PC-9 (cell line): ENCODE data around the gene CCDC141. TPM values are rescaled to one million over a fixed set of nuclear protein-coding genes. Genes with fewer than 3 reads are reported as not detected.
A peak's percentile ranks its signal among the peaks of the same experiment; 100 is the strongest.

Source experiments
- BruUV-seq: library from RNA; stranded (reverse); fragments of 400-500 nt; replicated peaks from 2 replicates; lab custom pipeline; 2021; lab: Mats Ljungman, UMichigan
- CTCF ChIA-PET: fragments of 300-600 bp; sonication (Branson Sonifier 250); formaldehyde crosslinking; loops from one replicate; lab custom pipeline; 2022; ENCODE audit warnings: antibody characterized with exemption; lab: Charles Lee
- POLR2A ChIA-PET: fragments of 300-600 bp; sonication (Branson Sonifier 250); formaldehyde crosslinking; loops from one replicate; lab custom pipeline; 2022; ENCODE audit warnings: antibody characterized with exemption; ENCODE audit not compliant: unreplicated experiment; lab: Charles Lee
- DNase-seq, 2 experiments: peaks; one replicate each; pipeline versions ENCODE4 v3.0.0 to v3.0.0-alpha.2; 2015 to 2022; ENCODE audit warnings: mixed read lengths in 1 of 2
- H2AFZ ChIP-seq: fragments of 200-600 bp; sonication (generic); 2 replicates; pipeline ENCODE4 v1.8.1; 2017; ENCODE audit warnings: antibody characterized with exemption
- H3F3A ChIP-seq: fragments of 200-600 bp; sonication (generic); 2 replicates; pipeline ENCODE4 v1.8.1; 2017; ENCODE audit warnings: antibody characterized with exemption, mild to moderate bottlenecking, low read depth; ENCODE audit not compliant: insufficient read depth
- H3K27ac ChIP-seq: fragments of 200-600 bp; sonication (generic); 2 replicates; pipeline ENCODE4 v1.6.1; 2016; ENCODE audit warnings: mixed run types
- H3K27me3 ChIP-seq: fragments of 200-600 bp; sonication (generic); 2 replicates; pipeline ENCODE4 v1.6.1; 2016; ENCODE audit warnings: low read depth, mixed run types; ENCODE audit not compliant: insufficient read depth
- H3K36me3 ChIP-seq: fragments of 200-600 bp; sonication (generic); 2 replicates; pipeline ENCODE4 v1.6.1; 2016; ENCODE audit warnings: low read depth, mixed run types
- H3K4me1 ChIP-seq: fragments of 200-600 bp; sonication (generic); replicated peaks from 2 replicates; pipeline ENCODE4 v1.6.1; 2016; ENCODE audit warnings: mixed run types; ENCODE audit not compliant: insufficient read depth
- H3K4me2 ChIP-seq: fragments of 200-600 bp; sonication (generic); 2 replicates; pipeline ENCODE4 v1.6.1; 2017; ENCODE audit warnings: mixed run types
- H3K4me3 ChIP-seq: fragments of 200-600 bp; sonication (generic); 2 replicates; pipeline ENCODE4 v1.6.1; 2016; ENCODE audit warnings: mixed run types
- H3K79me2 ChIP-seq: fragments of 200-600 bp; sonication (generic); 2 replicates; pipeline ENCODE4 v1.6.1; 2017; ENCODE audit warnings: low read depth, mixed run types
- H3K9me2 ChIP-seq: fragments of 200-600 bp; sonication (generic); 2 replicates; pipeline ENCODE4 v1.8.1; 2017; ENCODE audit warnings: mild to moderate bottlenecking; ENCODE audit not compliant: insufficient read depth
- H3K9me3 ChIP-seq: fragments of 200-600 bp; sonication (generic); 2 replicates; pipeline ENCODE4 v1.8.1; 2016; ENCODE audit warnings: low read depth; ENCODE audit not compliant: insufficient read depth
- H4K20me1 ChIP-seq: fragments of 200-600 bp; sonication (generic); 2 replicates; pipeline ENCODE4 v1.8.1; 2017; ENCODE audit not compliant: insufficient read depth
- CTCF ChIP-seq: fragments of 200-600 bp; sonication (generic); conservative IDR thresholded peaks from 2 replicates; pipeline ENCODE4 v1.6.1; 2017; ENCODE audit warnings: mixed run types, antibody characterized with exemption, mild to moderate bottlenecking, moderate library complexity
- EZH2 ChIP-seq: fragments of 200-600 bp; sonication (generic); IDR thresholded peaks from 2 replicates; pipeline ENCODE4 v1.8.0; 2017; ENCODE audit warnings: antibody characterized with exemption, low read depth
- intact Hi-C: fragments of 100-400 bp; cut with micrococcal nuclease; formaldehyde crosslinking; loops from one replicate; pipeline ENCODE4 v1.10.0; 2022; ENCODE audit not compliant: unreplicated experiment
- total RNA-seq: library from RNA; stranded (reverse); gene quantifications from 2 replicates; pipeline ENCODE4 v1.2.3, GENCODE V29; 2021

Gene CCDC141
- total RNA-seq, 1 experiment from 2014 or later: not detected

DNA sequence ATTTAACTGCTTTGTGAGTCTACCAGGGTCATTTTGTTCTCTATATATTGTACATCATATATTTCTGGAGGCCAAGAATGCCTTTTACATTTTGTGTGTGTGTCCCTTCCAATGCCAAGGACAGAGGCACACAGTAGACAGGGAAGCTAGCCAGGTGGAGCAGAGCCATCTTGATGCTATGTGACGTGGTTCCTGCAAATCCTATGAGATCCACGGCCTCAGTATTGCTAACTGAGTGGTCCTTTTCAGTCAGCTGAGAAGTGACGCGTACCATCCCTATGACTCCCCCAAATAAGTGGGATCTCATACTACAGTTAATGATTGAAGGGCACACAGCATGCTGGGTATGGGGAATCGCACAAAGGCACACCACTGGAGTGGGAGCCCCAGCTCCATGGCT, 27.3 kb downstream of the CCDC141 start:
- POLR2A ChIA-PET: interaction anchor here (0.5 kb wide), 1 partner anchor 572 kb away, joined by 4 read pairs; the partner anchor contains the start of genes PJVK and PRKRA
- Histone ChIP-seq H3K36me3 (no peaks in the 10 kb centered on the region), H3K4me3 (no peak overlapping the region), H3K27ac (no peak overlapping the region), H3K4me2 (no peak overlapping the region), H3K9me2 (0 out of 2 replicates have a peak, but pooled peaks cover 2% of the 10 kb centered on the region), H2AFZ (peak overlapping the region; percentile 14), H3K9me3 (no peaks in the 10 kb centered on the region; the same call in 1 of the 2 replicates), H3F3A (no peaks in the 10 kb centered on the region), H4K20me1 (no peaks in the 10 kb centered on the region), H3K79me2 (no peaks in the 10 kb centered on the region), H3K4me1 (no peaks in the 10 kb centered on the region), H3K27me3 (no peaks in the 10 kb centered on the region)
- no TSS peak for BruUV-seq
- intact Hi-C loops: no loop called here
- CTCF ChIA-PET: no interaction called here
- DNase-seq: no peak
- TF ChIP-seq CTCF: no peak
- TF ChIP-seq EZH2: no peak

- H3F3A ChIP-seq: no peaks in the 10 kb centered on the region
- no peaks in the 10 kb centered on the region for H3K36me3 ChIP-seq
- no peak overlapping the region for H2AFZ ChIP-seq
- intact Hi-C loops: no loop called here
- no peaks in the 10 kb centered on the region for H3K27me3 ChIP-seq
- no peak overlapping the region for H3K27ac ChIP-seq
- no peak for TF ChIP-seq CTCF
- TF ChIP-seq EZH2: no peak
- H3K9me3 ChIP-seq: no peaks in the 10 kb centered on the region; the same call in 1 of the 2 replicates
- BruUV-seq: no TSS peak
- H3K9me2 ChIP-seq: 0 out of 2 replicates have a peak, but pooled peaks cover 2% of the 10 kb centered on the region
- no peak for DNase-seq
- H4K20me1 ChIP-seq: no peaks in the 10 kb centered on the region
- H3K4me2 ChIP-seq: no peak overlapping the region
- ChIA-PET POLR2A (no interaction called here), CTCF (no interaction called here)
- no peaks in the 10 kb centered on the region for H3K4me1 ChIP-seq
- H3K4me3 ChIP-seq: no peak overlapping the region
- no peaks in the 10 kb centered on the region for H3K79me2 ChIP-seq
Observed at GRCh38 chr2:179021258-179021657, 28.7 kb downstream of the CCDC141 start.

GRCh38 chr2:179020156-179020750, 29.7 kb downstream of the CCDC141 start:
- intact Hi-C loops: no loop called here
- TF ChIP-seq EZH2 (no peak), CTCF (peak; percentile 81)
- Histone ChIP-seq H3F3A (no peaks in the 10 kb centered on the region), H3K27ac (no peak overlapping the region), H2AFZ (no peak overlapping the region), H3K27me3 (no peaks in the 10 kb centered on the region), H3K79me2 (no peaks in the 10 kb centered on the region), H3K36me3 (no peaks in the 10 kb centered on the region), H3K4me1 (no peaks in the 10 kb centered on the region), H3K9me2 (0 out of 2 replicates have a peak, but pooled peaks cover 2% of the 10 kb centered on the region), H3K9me3 (no peaks in the 10 kb centered on the region; the same call in 1 of the 2 replicates), H4K20me1 (no peaks in the 10 kb centered on the region), H3K4me2 (no peak overlapping the region), H3K4me3 (no peak overlapping the region)
- no TSS peak for BruUV-seq
- ChIA-PET POLR2A (interaction anchor here (0.6 kb wide), 1 partner anchor 12 kb away, joined by 4 read pairs; no protein-coding TSS in a partner anchor), CTCF (no interaction called here)
- DNase-seq: peak in 1 of 2 experiments; percentile 39
